ENCODE data around the gene NTN5. TPM values are rescaled to one million over a fixed set of nuclear protein-coding genes. Genes with fewer than 3 reads are reported as not detected.

NTN5 gene
- total and polyA plus RNA-seq, 9 of the 15 experiments (the other 6 are each of a cell fraction or from before 2014, with no cell fraction given) = not detected

DNA sequence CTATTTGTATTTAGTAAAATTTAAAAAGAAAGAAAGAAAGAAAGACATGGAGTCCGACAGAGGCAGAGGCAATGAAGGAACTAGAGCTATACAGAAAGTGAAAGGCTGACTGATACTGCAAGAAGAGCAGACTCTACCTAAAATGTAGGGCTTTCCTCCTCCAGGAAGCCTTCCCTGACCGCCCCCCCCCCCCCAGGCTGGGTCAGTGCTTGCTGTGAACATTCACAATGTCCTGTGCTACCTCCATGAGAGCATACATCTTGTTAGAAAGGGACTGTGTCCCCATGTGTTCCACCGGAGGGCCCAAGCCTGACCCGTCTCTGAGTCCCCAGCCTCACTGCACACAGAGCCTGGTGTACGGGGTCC, 21.2 kb downstream of the NTN5 start (continued):
- no peak for TF ChIP-seq ZFP91 (CRISPR knock-in tag; IDR thresholded peaks at IDR 0.05)

- Histone ChIP-seq H3K27me3 (ENCODE audit: control insufficient read depth in 2 of 2, insufficient read depth in 2 of 2, low read length in 2 of 2) (no peaks in the 10 kb centered on the region), H4K20me1 (replicated peaks; ENCODE audit: control insufficient read depth, insufficient read depth, low read length) (no peaks in the 10 kb centered on the region)
- whole genome bisulfite sequencing (ENCODE audit: insufficient coverage, low coverage, missing lambda C conversion rate) = 42% methylated on average over 12 of the region's 12 CpGs
- TF ChIP-seq KLF1 (tag; IDR thresholded peaks at IDR 0.05) (no peak), THAP7 (CRISPR knock-in tag; IDR thresholded peaks at IDR 0.05) (no peak), HNRNPLL (IDR thresholded peaks at IDR 0.05; ENCODE audit: low read depth, low read length, poor library complexity, severe bottlenecking) (no peak), TEAD4 (IDR thresholded peaks at IDR 0.05; ENCODE audit: low read length) (no peak), TEAD4 (CRISPR knock-in tag; IDR thresholded peaks at IDR 0.05; ENCODE audit: borderline replicate concordance) (no peak), TGIF2 (CRISPR knock-in tag; IDR thresholded peaks at IDR 0.05) (no peak), RBM25 (IDR thresholded peaks at IDR 0.05; ENCODE audit: low read depth, low read length, severe bottlenecking) (peak; percentile 34), CEBPG (CRISPR knock-in tag; IDR thresholded peaks at IDR 0.05) (0 out of 2 replicates have a peak, but pooled peaks have one; percentile 7), CEBPG (tag; conservative IDR thresholded peaks at IDR 0.05 in 1 of 2, IDR thresholded peaks at IDR 0.05 in 1 of 2) (no peak), LEF1 (IDR thresholded peaks at IDR 0.05) (no peak), ERF (CRISPR knock-in tag; IDR thresholded peaks at IDR 0.05) (no peak), FIP1L1 (IDR thresholded peaks at IDR 0.05; ENCODE audit: low read depth, low read length, poor library complexity, severe bottlenecking) (no peak), CGGBP1 (CRISPR knock-in tag; IDR thresholded peaks at IDR 0.05) (no peak), ATF7 (IDR thresholded peaks at IDR 0.05) (no peak), EHMT2 (IDR thresholded peaks at IDR 0.05) (no peak), POU5F1 (IDR thresholded peaks at IDR 0.05; ENCODE audit: borderline replicate concordance, low read depth, low read length, partially characterized antibody) (no peak), ZEB2 (IDR thresholded peaks at IDR 0.05) (no peak)
Observed at GRCh38 chr19:48650974-48651682, 21.7 kb downstream of the NTN5 start.

More at GRCh38 chr19:48650974-48651682, 21.7 kb downstream of the NTN5 start:
- Histone ChIP-seq H3K4me3 (no peak overlapping the region), H3K9ac (ENCODE audit: insufficient read depth in 1 of 2, low read depth in 2 of 2, low read length in 2 of 2) (peak overlapping the region in 1 of 2 experiments; percentile 61; a peak in 1 of 4 replicates), H3K79me2 (ENCODE audit: control insufficient read depth, insufficient read depth, low read length) (no peaks in the 10 kb centered on the region), H3K27ac (ENCODE audit: extremely low read depth, low read depth, low read length) (no peak overlapping the region), H3K4me2 (ENCODE audit: insufficient read depth, low read length) (no peak overlapping the region), H3K9me1 (ENCODE audit: control insufficient read depth, insufficient read depth, low read length) (no peaks in the 10 kb centered on the region), H2AFZ (ENCODE audit: low read depth, low read length) (peak overlapping the region; percentile 24), H3K9me3 (replicated peaks; ENCODE audit: control insufficient read depth, insufficient read depth, low read depth, low read length) (no peaks in the 10 kb centered on the region), H3K36me3 (ENCODE audit: control insufficient read depth, insufficient read depth, low read length) (no peaks in the 10 kb centered on the region), H3K4me1 (replicated peaks in 1 of 2; ENCODE audit: control insufficient read depth in 2 of 2, insufficient read depth in 2 of 2, low read length in 2 of 2) (peaks cover 21 to 62% of the 10 kb centered on the region in 2 experiments)
- DNase-seq (ENCODE audit: extremely low read depth in 1 of 4, low spot score in 3 of 4) = peak in 2 of 4 experiments; percentile 21 to 55
- BruUV-seq (replicated peaks) = no TSS peak
- POLR2A ChIA-PET = interaction anchor here (0.7 kb wide), 1 partner anchor 90 kb away, joined by 3 read pairs; no protein-coding TSS in a partner anchor
- in situ Hi-C loops (cut with MboI) (no loop called here), intact Hi-C loops (cut with micrococcal nuclease) (no loop called here)
- peak; percentile 65 for FAIRE-seq
- no peak for ATAC-seq
- CTCF ChIA-PET (ENCODE audit: low intra/inter-chr PET ratio) = interaction anchor here (0.6 kb wide), 1 partner anchor 133 kb away, joined by 6 read pairs; no protein-coding TSS in a partner anchor
